ENCODE results near the gene DCTN2.
A peak's percentile ranks its signal among the peaks of the same experiment; 100 is the strongest.
"Not testable (repeated sequence)": the region's sequence is repeated elsewhere in the genome, so short reads cannot be mapped to it uniquely, and the experiment has no call there.

The DCTN2 gene

GRCh38 chr12:57546438-57547287 is at the start of gene DCTN2:
TSS of gene DCTN2 (minus strand) at chr12:57547192. CDS start at chr12:57547063, 129 bp downstream.
- Histone ChIP-seq H3K9me3 (ENCODE audit: control insufficient read depth, low read length) (no peaks in the 10 kb centered on the region), H3K9ac (ENCODE audit: low read length) (peak within 1 kb of the TSS; percentile 94), H3K27me3 (ENCODE audit: control insufficient read depth, insufficient read depth, low read length) (peaks cover 29% of the 10 kb centered on the region), H3K36me3 (ENCODE audit: control insufficient read depth, insufficient read depth, low read length) (no peaks in the 10 kb centered on the region), H3K4me3 (ENCODE audit: low read length) (peak within 1 kb of the TSS; percentile 28), H3K4me1 (ENCODE audit: control insufficient read depth, insufficient read depth, low read length) (peaks cover 15% of the 10 kb centered on the region)

GRCh38 chr12:57593187-57593586 is 46.2 kb upstream of the DCTN2 start:
- Histone ChIP-seq H3K4me3 (ENCODE audit: low read length) (no peak overlapping the region), H3K9me3 (ENCODE audit: control insufficient read depth, low read length) (no peaks in the 10 kb centered on the region), H3K27me3 (ENCODE audit: control insufficient read depth, insufficient read depth, low read length) (no peaks in the 10 kb centered on the region), H3K9ac (ENCODE audit: low read length) (peak overlapping the region; percentile 13), H3K4me1 (ENCODE audit: control insufficient read depth, insufficient read depth, low read length) (peaks cover 24% of the 10 kb centered on the region), H3K36me3 (ENCODE audit: control insufficient read depth, insufficient read depth, low read length) (no peaks in the 10 kb centered on the region)

- Histone ChIP-seq H3K9me3 (ENCODE audit: control insufficient read depth, low read length) (no peaks in the 10 kb centered on the region), H3K9ac (ENCODE audit: low read length) (peak overlapping the region; percentile 13), H3K36me3 (ENCODE audit: control insufficient read depth, insufficient read depth, low read length) (no peaks in the 10 kb centered on the region), H3K27me3 (ENCODE audit: control insufficient read depth, insufficient read depth, low read length) (no peaks in the 10 kb centered on the region), H3K4me3 (ENCODE audit: low read length) (peak overlapping the region; percentile 99), H3K4me1 (ENCODE audit: control insufficient read depth, insufficient read depth, low read length) (peaks cover 24% of the 10 kb centered on the region)
These were observed 45.7 kb upstream of the DCTN2 start for GRCh38 chr12:57592551-57593165.

GRCh38 chr12:57591782-57592325 is 44.9 kb upstream of the DCTN2 start:
- Histone ChIP-seq H3K9me3 (ENCODE audit: control insufficient read depth, low read length) (no peaks in the 10 kb centered on the region), H3K9ac (ENCODE audit: low read length) (peak overlapping the region; percentile 95)

GRCh38 chr12:57590864-57591781 is 44.1 kb upstream of the DCTN2 start, which contains the start of gene PIP4K2C:
TSS of gene PIP4K2C (plus strand) at chr12:57591192. CDS start at chr12:57591290, 98 bp downstream.
- Histone ChIP-seq H3K4me1 (ENCODE audit: control insufficient read depth, insufficient read depth, low read length) (peaks cover 24% of the 10 kb centered on the region), H3K9me3 (ENCODE audit: control insufficient read depth, low read length) (no peaks in the 10 kb centered on the region), H3K36me3 (ENCODE audit: control insufficient read depth, insufficient read depth, low read length) (no peaks in the 10 kb centered on the region), H3K4me3 (ENCODE audit: low read length) (peak within 1 kb of the TSS; percentile 99), H3K27me3 (ENCODE audit: control insufficient read depth, insufficient read depth, low read length) (no peaks in the 10 kb centered on the region), H3K9ac (ENCODE audit: low read length) (peak within 1 kb of the TSS; percentile 95)

More at GRCh38 chr12:57591782-57592325, 44.9 kb upstream of the DCTN2 start:
- Histone ChIP-seq H3K4me1 (ENCODE audit: control insufficient read depth, insufficient read depth, low read length) (peaks cover 24% of the 10 kb centered on the region), H3K36me3 (ENCODE audit: control insufficient read depth, insufficient read depth, low read length) (no peaks in the 10 kb centered on the region), H3K4me3 (ENCODE audit: low read length) (peak overlapping the region; percentile 99), H3K27me3 (ENCODE audit: control insufficient read depth, insufficient read depth, low read length) (no peaks in the 10 kb centered on the region)

GRCh38 chr12:57590479-57590863 is 43.5 kb upstream of the DCTN2 start:
- Histone ChIP-seq H3K9me3 (ENCODE audit: control insufficient read depth, low read length) (no peaks in the 10 kb centered on the region), H3K4me3 (ENCODE audit: low read length) (peak overlapping the region; percentile 99), H3K27me3 (ENCODE audit: control insufficient read depth, insufficient read depth, low read length) (no peaks in the 10 kb centered on the region), H3K4me1 (ENCODE audit: control insufficient read depth, insufficient read depth, low read length) (peaks cover 24% of the 10 kb centered on the region), H3K36me3 (ENCODE audit: control insufficient read depth, insufficient read depth, low read length) (no peaks in the 10 kb centered on the region), H3K9ac (ENCODE audit: low read length) (peak overlapping the region; percentile 95)

- not testable (repeated sequence) for H3K9me3 ChIP-seq (ENCODE audit: control insufficient read depth, low read length); H3K36me3 ChIP-seq (ENCODE audit: control insufficient read depth, insufficient read depth, low read length); H3K9ac ChIP-seq (ENCODE audit: low read length); H3K4me3 ChIP-seq (ENCODE audit: low read length); H3K27me3 ChIP-seq (ENCODE audit: control insufficient read depth, insufficient read depth, low read length)
- H3K4me1 ChIP-seq (ENCODE audit: control insufficient read depth, insufficient read depth, low read length) = peaks cover 24% of the 10 kb centered on the region
These were observed 42.1 kb upstream of the DCTN2 start for GRCh38 chr12:57588951-57589610.

GRCh38 chr12:57586832-57587429 is 39.9 kb upstream of the DCTN2 start:
- H3K36me3 ChIP-seq (ENCODE audit: control insufficient read depth, insufficient read depth, low read length) = no peaks in the 10 kb centered on the region
- no peaks in the 10 kb centered on the region for H3K9me3 ChIP-seq (ENCODE audit: control insufficient read depth, low read length)
- peaks cover 12% of the 10 kb centered on the region for H3K4me1 ChIP-seq (ENCODE audit: control insufficient read depth, insufficient read depth, low read length)
- H3K9ac ChIP-seq (ENCODE audit: low read length) = no peak overlapping the region
- peaks cover 6% of the 10 kb centered on the region for H3K27me3 ChIP-seq (ENCODE audit: control insufficient read depth, insufficient read depth, low read length)
- no peak overlapping the region for H3K4me3 ChIP-seq (ENCODE audit: low read length)

GRCh38 chr12:57586128-57586527 is 39.1 kb upstream of the DCTN2 start:
- H3K9me3 ChIP-seq (ENCODE audit: control insufficient read depth, low read length) = no peaks in the 10 kb centered on the region
- no peak overlapping the region for H3K4me3 ChIP-seq (ENCODE audit: low read length)
- H3K27me3 ChIP-seq (ENCODE audit: control insufficient read depth, insufficient read depth, low read length) = peaks cover 6% of the 10 kb centered on the region
- H3K9ac ChIP-seq (ENCODE audit: low read length) = no peak overlapping the region
- peaks cover 6% of the 10 kb centered on the region for H3K4me1 ChIP-seq (ENCODE audit: control insufficient read depth, insufficient read depth, low read length)
- no peaks in the 10 kb centered on the region for H3K36me3 ChIP-seq (ENCODE audit: control insufficient read depth, insufficient read depth, low read length)

GRCh38 chr12:57585156-57585555 is 38.2 kb upstream of the DCTN2 start:
- no peaks in the 10 kb centered on the region for H3K4me1 ChIP-seq (ENCODE audit: control insufficient read depth, insufficient read depth, low read length)
- no peak overlapping the region for H3K9ac ChIP-seq (ENCODE audit: low read length)
- H3K4me3 ChIP-seq (ENCODE audit: low read length) = no peak overlapping the region
- H3K9me3 ChIP-seq (ENCODE audit: control insufficient read depth, low read length) = no peaks in the 10 kb centered on the region
- H3K27me3 ChIP-seq (ENCODE audit: control insufficient read depth, insufficient read depth, low read length) = peaks cover 6% of the 10 kb centered on the region
- H3K36me3 ChIP-seq (ENCODE audit: control insufficient read depth, insufficient read depth, low read length) = no peaks in the 10 kb centered on the region

- Histone ChIP-seq H3K9ac (ENCODE audit: low read length) (no peak overlapping the region), H3K4me1 (ENCODE audit: control insufficient read depth, insufficient read depth, low read length) (no peaks in the 10 kb centered on the region), H3K36me3 (ENCODE audit: control insufficient read depth, insufficient read depth, low read length) (no peaks in the 10 kb centered on the region), H3K9me3 (ENCODE audit: control insufficient read depth, low read length) (no peaks in the 10 kb centered on the region), H3K4me3 (ENCODE audit: low read length) (no peak overlapping the region), H3K27me3 (ENCODE audit: control insufficient read depth, insufficient read depth, low read length) (peaks cover 6% of the 10 kb centered on the region)
These were observed 37.7 kb upstream of the DCTN2 start for GRCh38 chr12:57584690-57585089.
